Astrocyte (in vitro differentiated cells and primary cell): Measurements from ENCODE around the gene SAMD7. TPM values are rescaled to one million over a fixed set of nuclear protein-coding genes. Genes with fewer than 3 reads are reported as not detected.

ENCODE experiments used
- DNase-seq: peaks from one replicate; pipeline ENCODE4 v3.0.0-alpha.2; 2010; ENCODE audit warnings: low read depth
- FAIRE-seq: peaks from 2 replicates; lab custom pipeline; 2011; peaks lifted over from hg19 to GRCh38; lab: Jason Lieb, UNC
- H2AFZ ChIP-seq: 2 replicates; pipeline ENCODE4 v1.6.0; 2012; ENCODE audit warnings: low read depth, low read length, inconsistent platforms
- H3K27ac ChIP-seq: 2 replicates; pipeline ENCODE4 v1.5.1; 2011; ENCODE audit warnings: low read depth, low read length, inconsistent platforms
- H3K27me3 ChIP-seq: 2 replicates; pipeline ENCODE4 v1.6.0; 2011; ENCODE audit warnings: low read length, inconsistent platforms; ENCODE audit not compliant: insufficient read depth
- H3K36me3 ChIP-seq: 2 replicates; pipeline ENCODE4 v1.5.1; 2011; ENCODE audit warnings: low read length, inconsistent platforms; ENCODE audit not compliant: insufficient read depth
- H3K4me1 ChIP-seq: 2 replicates; pipeline ENCODE4 v1.5.1; 2011; ENCODE audit warnings: low read length, inconsistent platforms; ENCODE audit not compliant: insufficient read depth
- H3K4me2 ChIP-seq: 2 replicates; pipeline ENCODE4 v1.6.0; 2012; ENCODE audit warnings: low read length, inconsistent platforms
- H3K4me3 ChIP-seq: 2 replicates; pipeline ENCODE4 v1.5.1; 2011; ENCODE audit warnings: low read depth, mild to moderate bottlenecking, low read length, inconsistent platforms; ENCODE audit not compliant: insufficient read depth
- H3K79me2 ChIP-seq: 2 replicates; pipeline ENCODE4 v1.6.0; 2012; ENCODE audit warnings: mild to moderate bottlenecking, low read length, inconsistent platforms; ENCODE audit not compliant: insufficient read depth
- H3K9ac ChIP-seq: 2 replicates; pipeline ENCODE4 v1.6.0; 2012; ENCODE audit warnings: mild to moderate bottlenecking, low read length, inconsistent platforms
- H3K9me3 ChIP-seq: 2 replicates; pipeline ENCODE4 v1.5.1; 2012; ENCODE audit warnings: low read depth, mild to moderate bottlenecking, low read length, inconsistent platforms; ENCODE audit not compliant: insufficient read depth
- H4K20me1 ChIP-seq: 2 replicates; pipeline ENCODE4 v1.6.0; 2012; ENCODE audit warnings: low read length, inconsistent platforms; ENCODE audit not compliant: insufficient read depth
- H3K27ac Mint-ChIP-seq: one replicate; pipeline ENCODE4 v1.8.0; 2021; ENCODE audit warnings: mild to moderate bottlenecking, mixed read lengths; ENCODE audit not compliant: unreplicated experiment
- H3K27me3 Mint-ChIP-seq: one replicate; pipeline ENCODE4 v1.8.0; 2021; ENCODE audit warnings: low read depth, mixed read lengths; ENCODE audit not compliant: unreplicated experiment
- H3K36me3 Mint-ChIP-seq: one replicate; pipeline ENCODE4 v1.8.0; 2021; ENCODE audit warnings: low read depth, mixed read lengths; ENCODE audit not compliant: unreplicated experiment
- H3K4me1 Mint-ChIP-seq: one replicate; pipeline ENCODE4 v1.8.0; 2021; ENCODE audit warnings: low read depth, mixed read lengths; ENCODE audit not compliant: unreplicated experiment
- H3K4me3 Mint-ChIP-seq: one replicate; pipeline ENCODE4 v1.8.0; 2021; ENCODE audit warnings: mild to moderate bottlenecking, moderate library complexity, mixed read lengths; ENCODE audit not compliant: unreplicated experiment
- H3K9me3 Mint-ChIP-seq: one replicate; pipeline ENCODE4 v1.8.0; 2021; ENCODE audit warnings: mild to moderate bottlenecking, mixed read lengths; ENCODE audit not compliant: unreplicated experiment
- CTCF ChIP-seq: IDR thresholded peaks from 2 replicates; pipeline ENCODE4 v1.5.1; 2011; ENCODE audit warnings: low read depth, mild to moderate bottlenecking, inconsistent platforms, low read length, moderate library complexity; ENCODE audit not compliant: insufficient read depth
- EZH2 ChIP-seq: IDR thresholded peaks from 2 replicates; pipeline ENCODE4 v1.6.1; 2012; ENCODE audit warnings: mild to moderate bottlenecking, low read length, inconsistent platforms; ENCODE audit not compliant: insufficient read depth
- total RNA-seq: library from RNA; stranded (reverse); gene quantifications from 2 replicates; pipeline ENCODE4 v1.2.1, GENCODE V29; 2021

Gene SAMD7
- total RNA-seq, 1 donor from 2014 or later, result not detected

DNA sequence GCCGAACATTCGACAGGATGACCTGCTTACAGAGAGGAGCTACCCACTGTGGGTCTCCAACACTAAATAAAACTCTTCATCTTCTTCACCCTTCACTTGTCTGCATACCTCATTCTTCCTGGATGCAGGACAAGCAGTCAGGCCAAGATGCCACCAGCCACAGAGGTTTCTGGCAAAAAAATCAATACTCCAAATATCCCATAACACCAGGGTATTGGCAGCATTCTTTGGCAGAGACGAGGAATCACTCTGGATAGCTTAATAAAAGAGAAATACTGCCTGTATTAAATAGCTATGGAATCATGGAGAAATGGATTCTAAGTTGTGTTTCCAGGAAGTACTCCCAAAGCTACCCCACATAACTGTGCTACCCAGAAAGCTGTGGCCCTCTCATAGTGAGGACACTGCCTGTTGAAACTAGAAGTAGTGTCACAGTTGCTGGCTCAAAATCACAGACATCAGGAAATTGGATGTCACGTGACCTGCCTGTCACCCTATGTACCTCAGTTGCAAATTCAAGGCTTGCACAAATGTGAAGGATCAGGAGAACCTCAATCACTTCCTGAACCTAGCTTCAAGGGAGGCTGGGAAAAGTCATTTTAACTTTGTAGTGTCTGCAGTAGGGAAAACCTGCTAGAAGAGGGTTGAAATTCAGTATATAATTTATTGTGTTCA is 30.7 kb upstream of the SAMD7 start:
- Mint-ChIP-seq H3K4me3 (no peak overlapping the region), H3K4me1 (no peaks in the 10 kb centered on the region), H3K9me3 (peaks cover 2% of the 10 kb centered on the region), H3K27ac (peak overlapping the region; percentile 47), H3K27me3 (peaks cover 4% of the 10 kb centered on the region), H3K36me3 (no peaks in the 10 kb centered on the region)
- Histone ChIP-seq H3K9ac (no peak overlapping the region), H3K4me3 (no peak overlapping the region), H3K9me3 (no peaks in the 10 kb centered on the region), H3K27ac (no peak overlapping the region), H3K36me3 (no peaks in the 10 kb centered on the region), H3K79me2 (no peaks in the 10 kb centered on the region), H3K4me1 (no peaks in the 10 kb centered on the region), H3K27me3 (no peaks in the 10 kb centered on the region), H3K4me2 (no peak overlapping the region), H2AFZ (no peak overlapping the region), H4K20me1 (no peaks in the 10 kb centered on the region)
- TF ChIP-seq EZH2 (no peak), CTCF (no peak)
- DNase-seq, result no peak
- no peak for FAIRE-seq

DNA sequence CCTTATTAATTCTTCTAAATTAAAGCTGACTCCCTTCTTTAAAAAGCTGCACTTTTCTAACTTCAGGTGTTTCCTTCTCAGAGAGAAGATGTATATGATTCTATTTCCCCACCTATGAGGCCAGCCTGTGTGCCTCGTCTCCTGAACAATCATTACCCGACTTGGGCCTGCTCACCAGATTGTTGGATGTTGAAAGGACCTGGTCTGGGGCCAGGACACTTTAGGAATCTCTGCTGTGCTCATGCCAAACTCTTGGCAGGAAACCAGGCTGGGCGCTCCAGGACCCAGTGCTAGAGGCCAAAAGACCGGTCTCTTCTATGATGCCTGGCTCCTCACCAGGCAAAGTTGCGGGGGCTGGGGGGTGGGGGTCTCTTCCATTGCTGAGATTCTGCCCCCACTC is 24.7 kb upstream of the SAMD7 start:
- Mint-ChIP-seq H3K27ac (no peak overlapping the region), H3K9me3 (no peaks in the 10 kb centered on the region), H3K27me3 (peaks cover 2% of the 10 kb centered on the region), H3K4me1 (no peaks in the 10 kb centered on the region), H3K36me3 (no peaks in the 10 kb centered on the region), H3K4me3 (no peak overlapping the region)
- Histone ChIP-seq H4K20me1 (no peaks in the 10 kb centered on the region), H3K79me2 (no peaks in the 10 kb centered on the region), H3K4me2 (no peak overlapping the region), H3K9ac (no peak overlapping the region), H2AFZ (no peak overlapping the region), H3K27ac (no peak overlapping the region), H3K4me1 (no peaks in the 10 kb centered on the region), H3K9me3 (no peaks in the 10 kb centered on the region), H3K36me3 (no peaks in the 10 kb centered on the region), H3K27me3 (no peaks in the 10 kb centered on the region), H3K4me3 (no peak overlapping the region)
- DNase-seq (peak; percentile 46), FAIRE-seq (no peak)
- no peak for TF ChIP-seq CTCF
- no peak for TF ChIP-seq EZH2

- H3K4me3 Mint-ChIP-seq, result no peak overlapping the region
- no peaks in the 10 kb centered on the region for H4K20me1 ChIP-seq
- TF ChIP-seq EZH2, result no peak
- no peak for TF ChIP-seq CTCF
- H2AFZ ChIP-seq, result peak overlapping the region; percentile 41
- H3K36me3 Mint-ChIP-seq, result no peaks in the 10 kb centered on the region
- no peak overlapping the region for H3K4me3 ChIP-seq
- no peak overlapping the region for H3K27ac Mint-ChIP-seq
- H3K9ac ChIP-seq, result no peak overlapping the region
- H3K4me1 Mint-ChIP-seq, result no peaks in the 10 kb centered on the region
- no peak for FAIRE-seq
- H3K27me3 ChIP-seq, result no peaks in the 10 kb centered on the region
- H3K9me3 ChIP-seq, result no peaks in the 10 kb centered on the region
- H3K4me2 ChIP-seq, result no peak overlapping the region
- DNase-seq, result no peak
- no peaks in the 10 kb centered on the region for H3K9me3 Mint-ChIP-seq
- H3K27ac ChIP-seq, result no peak overlapping the region
- no peaks in the 10 kb centered on the region for H3K27me3 Mint-ChIP-seq
- H3K79me2 ChIP-seq, result no peaks in the 10 kb centered on the region
- H3K36me3 ChIP-seq, result no peaks in the 10 kb centered on the region
- H3K4me1 ChIP-seq, result no peaks in the 10 kb centered on the region
These were observed 19.5 kb upstream of the SAMD7 start for GRCh38 chr3:169891886-169892285.
